Hematopoietic multipotent progenitor cell treated with erythropoietin and hydrocortisone succinate and interleukin-3 and kit ligand, for 17 days (in vitro differentiated cells): ENCODE data around the gene DAP3.
"Not testable (repeated sequence)": the region's sequence is repeated elsewhere in the genome, so short reads cannot be mapped to it uniquely, and the experiment has no call there.

Experiments used
- DNase-seq: peaks from one replicate; pipeline ENCODE4 v3.0.0-alpha.2; 2015; ENCODE audit warnings: low spot score

The DAP3 gene

DNA sequence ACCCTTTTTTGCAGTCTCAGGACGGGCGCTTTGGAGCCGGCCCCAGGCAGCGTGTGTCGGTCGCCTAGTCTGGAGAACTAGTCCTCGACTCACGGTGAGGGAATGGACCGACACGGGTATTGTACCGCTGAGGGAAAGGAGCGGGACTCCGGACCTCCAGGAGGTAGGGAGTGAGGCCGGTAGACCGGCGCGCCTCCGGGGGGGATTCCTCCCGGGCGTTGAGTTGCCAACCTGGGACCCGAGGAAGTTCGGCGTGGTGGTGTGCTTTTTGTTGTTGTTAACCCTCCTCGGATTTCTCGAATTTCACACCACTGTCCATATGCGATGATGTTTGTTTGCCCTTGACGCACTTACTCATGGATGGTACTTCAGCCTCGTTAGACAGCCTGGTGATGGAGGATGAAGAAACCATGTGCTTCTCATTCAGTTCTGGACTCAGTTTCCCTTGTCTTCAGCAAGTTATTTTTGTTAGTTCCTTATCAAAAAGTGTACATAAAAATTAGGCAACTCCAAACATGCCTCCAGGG, at the start of gene DAP3:
TSS of gene DAP3 (plus strand) at position 11 of the 527 bp plus-strand sequence. CDS start 20,689 bp downstream, outside the sequence.
- DNase-seq: not testable (repeated sequence)

DNA sequence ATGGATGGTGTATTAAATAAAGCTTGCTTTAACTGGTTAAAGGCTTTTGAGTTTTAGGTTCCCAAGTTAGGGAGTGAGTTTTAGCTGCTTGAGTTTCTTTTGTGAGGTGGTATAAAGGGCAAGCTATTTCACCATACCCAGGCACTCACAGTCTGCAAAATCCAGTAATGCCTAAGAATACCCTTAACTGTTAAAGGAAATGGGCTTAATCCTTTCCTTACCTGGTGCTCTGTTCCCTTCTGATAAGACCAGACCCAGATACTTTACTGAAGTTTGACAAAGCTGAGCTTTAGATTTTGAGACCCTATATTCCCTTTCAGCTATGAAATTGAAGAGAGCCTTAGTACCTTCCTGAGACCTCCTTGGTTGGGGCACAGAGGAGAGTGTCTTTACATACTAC, 48.5 kb upstream of the DAP3 start:
- no peak for DNase-seq

DNA sequence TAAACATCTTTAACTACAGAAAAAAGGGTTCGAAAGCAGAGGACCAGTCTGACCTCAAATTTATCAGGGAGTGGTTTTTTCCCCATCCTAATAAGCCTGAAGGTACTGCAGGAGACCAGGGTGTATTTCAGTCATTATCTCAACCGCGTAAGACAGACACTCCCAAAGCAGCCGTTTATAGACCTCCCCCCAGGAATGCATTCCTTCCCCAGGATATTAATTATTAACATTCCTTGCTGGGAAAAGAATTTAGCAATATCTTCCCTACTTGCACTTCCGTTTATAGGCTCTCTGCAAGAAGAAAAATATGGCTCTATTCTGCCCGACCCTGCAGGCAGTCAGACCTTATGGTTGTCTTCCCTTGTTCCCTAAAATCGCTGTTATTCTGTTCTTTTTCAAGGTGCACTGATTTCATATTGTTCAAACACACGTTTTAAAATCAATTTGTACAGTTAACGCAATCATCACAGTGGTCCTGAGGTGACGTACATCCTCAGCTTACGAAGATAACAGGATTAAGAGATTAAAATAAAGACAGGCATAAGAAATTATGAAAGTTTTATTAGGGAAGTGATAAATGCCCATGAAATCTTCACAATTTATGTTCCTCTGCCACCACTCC, 46.2 kb upstream of the DAP3 start:
- not testable (repeated sequence) for DNase-seq

DNA sequence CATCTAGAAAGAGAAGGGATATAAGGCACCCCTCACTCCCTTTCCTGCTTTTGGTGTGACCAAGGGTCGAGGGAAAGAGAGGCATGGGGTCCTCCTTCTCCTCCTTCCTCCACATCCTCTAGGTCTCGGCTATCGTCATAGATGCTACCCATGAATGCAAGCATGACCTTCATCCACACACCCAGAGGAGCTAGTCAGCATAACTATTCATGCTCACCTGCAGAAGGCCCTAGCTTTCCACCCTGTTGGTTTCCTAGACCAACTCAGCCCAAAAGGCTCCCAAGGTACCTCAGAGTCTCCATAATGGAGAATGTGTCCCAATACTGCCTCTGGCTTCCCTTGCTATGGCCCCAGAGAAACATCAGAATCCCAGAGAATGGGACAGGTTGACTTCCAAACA, 45.7 kb upstream of the DAP3 start:
- DNase-seq: no peak

DNA sequence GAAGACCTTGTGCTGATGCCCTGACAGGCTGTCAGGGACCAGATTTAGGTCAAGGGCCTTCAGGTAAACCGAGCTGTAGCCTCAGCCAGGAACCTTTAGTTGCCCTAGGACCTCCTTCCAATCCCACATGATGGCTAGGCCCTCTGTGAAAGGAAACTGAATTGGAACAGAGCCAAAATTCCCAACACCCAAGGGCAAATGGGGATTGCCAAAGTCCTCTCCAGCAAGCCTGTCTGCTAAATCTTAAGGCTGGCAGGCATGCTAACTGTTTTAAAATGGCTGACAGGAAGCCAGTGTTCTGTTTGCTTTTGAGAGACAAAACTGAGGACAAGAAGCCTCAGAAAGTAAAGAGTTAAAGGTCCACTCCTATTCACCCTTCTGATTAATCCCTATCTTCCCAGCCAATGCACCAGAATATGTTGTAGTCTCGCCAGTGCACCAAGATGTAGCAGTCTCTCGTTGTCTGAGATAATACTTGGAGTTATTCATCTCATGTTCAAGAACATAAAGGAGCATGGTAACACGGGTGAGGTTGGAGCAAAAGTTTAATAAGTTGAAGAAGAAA, 43.8 kb upstream of the DAP3 start:
- DNase-seq: no peak

DNA sequence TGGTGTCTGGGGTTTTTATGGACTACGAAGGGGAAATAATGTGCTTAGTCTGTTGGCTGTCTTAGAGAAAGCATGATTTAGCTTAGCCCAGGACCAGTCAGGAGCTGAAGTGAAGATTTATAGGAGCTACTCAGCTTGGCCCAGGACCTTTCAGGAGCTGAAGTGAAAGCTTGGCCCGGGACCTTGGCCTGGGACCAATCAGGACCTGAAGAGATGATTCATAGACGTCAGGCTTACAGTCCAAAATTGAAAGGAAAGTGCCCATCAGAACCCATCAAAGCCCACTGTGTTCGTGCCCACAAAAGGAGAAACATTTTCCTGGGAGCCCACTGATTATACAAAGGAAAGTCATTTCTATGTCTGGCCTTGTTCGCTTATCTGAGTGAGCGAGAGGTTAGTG, 43.2 kb upstream of the DAP3 start:
- no peak for DNase-seq

DNA sequence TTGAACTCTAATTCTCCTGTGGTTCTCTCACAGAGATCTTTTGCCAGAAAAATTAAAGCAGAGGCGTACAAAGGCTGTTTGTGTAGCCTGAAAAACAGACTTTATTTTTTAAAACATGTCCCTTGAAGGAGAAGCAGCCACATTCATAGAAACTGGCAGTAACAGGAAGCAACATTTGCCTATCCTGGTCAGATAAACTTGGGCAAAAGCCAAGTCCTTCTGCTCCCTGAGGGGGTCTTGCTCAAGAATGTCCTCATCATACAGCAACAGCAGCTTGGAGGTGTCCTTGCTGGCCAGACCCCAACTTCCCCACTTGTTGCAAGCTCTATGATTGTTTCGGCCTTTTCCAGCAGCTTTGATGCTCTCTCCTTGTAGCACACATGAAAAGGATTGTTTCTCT, 42.6 kb upstream of the DAP3 start:
- no peak for DNase-seq

DNA sequence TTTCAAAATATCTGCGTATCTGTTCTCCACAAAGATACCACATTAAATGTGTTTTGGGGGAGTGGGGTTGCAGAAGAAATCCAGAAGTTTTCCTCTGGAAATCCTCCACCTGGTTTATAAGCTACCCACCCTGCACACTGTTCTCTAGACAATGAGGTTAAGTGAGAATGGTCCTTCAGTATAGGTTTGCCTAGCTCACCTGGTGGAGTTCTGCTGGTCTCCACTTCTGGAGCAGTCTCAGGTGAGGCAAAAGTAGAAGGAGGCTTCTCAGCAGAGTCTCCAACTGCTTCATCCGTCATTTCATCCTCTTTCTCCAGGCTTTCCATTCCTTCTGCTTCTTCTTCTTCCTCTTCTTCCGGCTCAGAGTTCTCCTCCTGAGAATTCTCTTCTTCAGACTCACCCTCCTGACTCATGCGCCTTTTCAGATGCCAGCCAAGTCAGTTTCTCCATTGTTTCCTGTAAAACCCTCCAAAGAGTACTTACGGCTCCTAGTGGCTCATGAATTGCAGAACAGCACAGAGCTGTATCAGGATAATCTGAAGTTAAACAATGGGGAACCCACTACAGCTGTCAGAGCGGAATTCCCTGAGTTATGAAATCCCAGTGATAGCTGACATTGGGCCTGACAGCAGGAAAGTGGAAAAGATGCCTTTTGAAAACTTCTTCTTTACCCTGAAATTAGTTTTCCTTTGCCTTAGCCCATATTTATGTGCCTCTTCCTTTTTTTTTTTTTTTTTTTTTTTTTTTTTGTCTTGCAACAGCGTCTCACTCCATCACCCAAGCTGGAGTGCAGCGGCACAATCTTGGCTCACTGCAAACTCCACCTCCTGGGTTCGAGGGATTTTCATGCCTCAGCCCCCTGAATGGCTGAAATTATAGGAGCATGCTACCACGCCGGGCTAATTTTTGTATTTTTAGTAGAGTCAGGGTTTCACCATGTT, 40.4 kb upstream of the DAP3 start:
- DNase-seq: no peak

DNA sequence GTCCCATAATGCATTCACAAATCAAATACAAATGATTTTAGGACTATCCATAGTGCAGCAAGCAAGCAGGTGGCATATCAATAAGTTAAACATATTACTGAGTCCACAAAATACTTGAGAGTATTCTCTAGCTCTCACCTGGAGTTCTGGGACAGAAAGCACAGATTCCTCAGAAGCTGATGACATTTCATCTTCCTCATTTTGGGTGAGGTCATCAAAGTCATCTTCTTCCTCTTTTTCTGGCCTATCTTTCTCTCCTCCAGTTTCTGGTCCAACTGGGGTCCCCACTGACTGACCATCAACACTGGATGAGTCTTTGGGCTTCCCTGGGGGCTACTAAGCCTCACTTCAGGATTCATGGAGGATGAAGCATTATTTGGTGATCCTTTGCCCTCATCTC, 39.2 kb upstream of the DAP3 start:
- no peak for DNase-seq

DNA sequence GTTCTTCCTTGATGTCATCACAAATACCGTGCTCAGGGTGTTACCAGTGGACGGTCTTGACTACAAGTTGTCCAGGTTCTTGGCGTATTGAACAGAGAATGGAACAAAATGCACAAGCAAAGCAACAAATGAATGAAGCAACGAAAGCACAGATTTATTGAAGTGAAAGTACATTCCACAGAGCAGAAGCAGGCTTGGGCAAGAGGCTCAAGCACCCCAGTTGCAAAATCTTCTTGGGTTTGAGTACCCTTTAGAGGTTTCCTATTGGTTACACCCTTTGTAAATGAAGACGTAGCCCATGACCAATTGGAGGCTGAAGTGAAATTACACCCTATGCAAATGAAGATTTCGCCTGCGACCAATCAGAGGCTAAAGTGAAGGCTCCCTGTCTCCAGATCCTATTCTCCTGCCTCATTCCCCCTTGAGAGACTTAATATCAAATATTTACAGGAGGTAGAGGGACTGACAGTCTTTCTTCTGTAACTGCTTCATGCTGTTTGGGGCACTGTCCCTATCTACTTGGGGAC, 38.6 kb upstream of the DAP3 start:
- DNase-seq: no peak

DNA sequence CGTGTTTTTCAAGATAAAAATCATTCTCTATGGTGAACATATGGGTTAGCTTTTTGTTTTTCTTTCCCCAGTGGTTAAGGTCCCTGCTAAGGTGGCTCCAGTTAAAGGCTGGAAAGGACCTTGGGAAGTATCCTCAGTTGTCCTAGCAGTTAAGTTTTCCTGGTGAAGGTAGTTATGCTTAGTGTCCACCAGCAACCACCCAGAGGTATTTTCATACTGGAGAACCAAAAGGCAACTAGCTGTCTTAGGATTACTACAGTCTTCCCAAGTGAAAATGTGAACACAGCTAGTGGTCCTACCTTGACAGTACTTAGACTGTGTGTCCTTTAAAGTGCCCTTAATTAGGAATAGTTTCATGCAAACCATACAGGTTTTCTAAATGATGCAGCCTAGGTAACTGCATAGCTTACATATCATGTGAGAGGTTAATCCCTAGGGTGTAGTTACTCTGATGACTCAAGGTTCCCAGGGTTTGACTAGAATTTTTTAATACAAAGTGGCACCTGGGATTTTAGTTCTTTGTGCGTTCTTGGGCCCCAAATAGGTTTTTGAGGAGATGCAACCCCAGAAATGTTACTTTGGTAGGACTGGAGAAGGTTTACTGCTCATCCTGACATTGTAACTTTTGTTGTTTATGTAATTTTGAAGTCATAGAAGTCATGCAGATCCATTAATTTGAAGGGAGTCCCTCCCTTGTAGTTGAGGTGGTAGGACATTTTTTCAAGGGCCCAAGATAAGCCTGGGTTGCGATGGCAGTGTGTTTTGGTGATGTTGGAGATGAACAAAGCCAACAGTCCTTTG, 36.8 kb upstream of the DAP3 start:
- no peak for DNase-seq

DNA sequence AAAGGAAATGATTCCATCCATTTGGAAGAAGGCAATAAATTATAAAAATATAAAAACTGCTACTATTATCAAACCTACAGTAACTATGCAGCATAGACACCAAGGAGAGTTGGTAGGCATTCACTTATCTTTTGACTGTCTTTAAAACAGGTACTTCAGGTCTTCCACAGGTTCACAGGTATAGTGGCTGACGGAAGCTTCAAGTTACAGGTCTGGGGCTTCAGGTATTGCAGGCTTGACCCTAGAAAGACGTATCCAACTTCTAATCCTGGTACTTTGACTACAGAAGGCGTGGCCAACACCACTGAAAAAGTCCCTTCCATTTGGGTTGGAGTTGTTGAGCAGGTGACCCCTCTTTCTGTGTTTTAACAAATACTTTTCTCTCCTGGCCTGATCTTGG, 35.9 kb upstream of the DAP3 start:
- DNase-seq: no peak

DNA sequence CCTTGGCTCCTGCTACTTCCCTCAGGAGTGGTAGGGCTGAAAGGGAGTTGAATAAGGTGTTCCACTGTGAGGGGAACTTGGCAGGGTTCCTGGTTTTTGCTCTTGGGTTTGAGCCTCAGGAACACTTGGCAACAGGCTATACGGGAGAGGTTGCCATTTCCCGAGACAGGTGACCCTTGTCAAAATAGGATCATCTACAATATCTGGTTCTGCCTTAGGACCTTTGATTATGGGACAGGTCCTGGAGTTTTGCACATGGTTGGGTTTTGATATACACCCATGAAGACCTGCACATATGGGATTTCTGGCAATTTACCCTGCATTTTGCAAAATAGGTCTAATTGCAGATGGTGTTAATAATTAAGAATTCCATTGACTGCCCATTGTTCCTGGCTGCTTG, 31.4 kb upstream of the DAP3 start:
- DNase-seq: no peak

DNA sequence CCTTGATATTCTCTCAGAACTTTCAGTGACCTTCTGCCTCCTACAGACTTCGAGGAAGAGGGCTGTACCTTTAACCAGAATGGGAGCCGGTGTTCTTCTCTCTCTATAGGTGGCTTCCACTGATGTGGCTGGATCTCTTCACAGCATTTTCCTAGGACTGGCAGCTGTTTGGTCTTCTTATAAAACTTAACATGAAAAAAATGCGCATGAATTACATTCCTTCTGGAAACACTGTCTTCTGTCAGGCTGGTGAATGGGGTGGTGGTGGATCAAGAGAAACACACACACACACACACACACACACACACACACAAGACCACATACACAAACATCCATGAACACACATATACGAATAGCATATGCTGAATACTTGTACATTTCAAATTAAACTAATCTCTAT, 27.7 kb upstream of the DAP3 start:
- not testable (repeated sequence) for DNase-seq

DNA sequence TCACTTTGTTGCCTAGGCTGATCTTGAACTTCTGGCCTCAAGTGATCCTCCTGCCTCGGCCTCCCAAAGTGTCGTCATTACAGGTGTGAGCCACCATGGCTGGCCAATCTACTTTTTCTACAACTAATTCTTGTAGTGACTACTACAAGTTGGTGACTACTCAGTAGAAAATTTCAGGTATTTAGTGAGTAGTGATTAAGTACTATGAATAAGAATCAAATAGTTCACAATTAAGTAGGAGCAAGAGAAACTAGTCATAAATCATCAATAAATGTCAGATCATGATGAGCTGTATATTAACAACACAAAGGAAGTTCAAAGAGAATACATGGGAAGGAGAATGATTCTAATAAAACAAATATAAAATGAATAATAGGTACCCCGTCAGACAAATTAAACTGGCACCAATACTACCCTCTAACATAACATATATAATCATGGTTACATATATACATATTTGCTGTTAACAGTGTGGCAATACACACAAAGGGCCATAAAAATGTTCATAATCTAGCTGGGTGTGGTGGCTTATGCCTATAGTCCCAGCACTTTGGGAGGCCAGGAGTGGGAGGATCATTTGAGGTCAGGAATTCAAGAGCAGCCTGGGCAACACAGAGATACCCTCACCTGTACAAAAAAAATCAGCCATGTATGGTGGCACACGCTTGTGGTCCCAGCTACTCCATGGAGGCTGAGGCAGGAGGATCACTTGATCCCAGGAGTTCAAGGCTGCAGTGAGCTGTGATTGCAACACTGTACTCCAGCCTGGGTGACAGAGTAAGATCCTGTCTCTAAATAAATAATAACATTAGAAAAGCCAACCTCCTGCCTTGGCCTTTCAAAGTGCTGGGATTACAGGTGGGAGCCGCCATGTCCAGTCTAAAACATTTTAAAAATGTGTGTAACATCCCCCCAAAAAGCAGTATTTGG, 19.4 kb upstream of the DAP3 start:
- no peak for DNase-seq

DNA sequence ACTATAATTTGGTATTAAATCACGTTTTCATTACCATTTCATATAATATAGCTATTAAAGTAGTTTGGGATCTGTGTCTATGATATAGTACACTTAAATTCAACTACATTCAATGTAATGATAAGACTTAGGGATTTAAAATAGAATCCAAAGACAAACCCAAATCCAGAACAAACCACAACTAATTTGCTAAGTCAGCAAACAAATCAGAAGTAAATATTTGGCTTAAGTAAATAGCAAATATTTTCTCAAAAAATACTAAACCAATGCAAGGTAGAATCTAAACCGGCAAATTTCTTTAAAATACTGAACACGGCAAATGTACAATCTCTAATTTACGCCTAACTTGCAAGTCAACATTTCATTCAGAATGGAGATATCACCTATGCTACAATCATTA, 17.1 kb upstream of the DAP3 start:
- no peak for DNase-seq

DNA sequence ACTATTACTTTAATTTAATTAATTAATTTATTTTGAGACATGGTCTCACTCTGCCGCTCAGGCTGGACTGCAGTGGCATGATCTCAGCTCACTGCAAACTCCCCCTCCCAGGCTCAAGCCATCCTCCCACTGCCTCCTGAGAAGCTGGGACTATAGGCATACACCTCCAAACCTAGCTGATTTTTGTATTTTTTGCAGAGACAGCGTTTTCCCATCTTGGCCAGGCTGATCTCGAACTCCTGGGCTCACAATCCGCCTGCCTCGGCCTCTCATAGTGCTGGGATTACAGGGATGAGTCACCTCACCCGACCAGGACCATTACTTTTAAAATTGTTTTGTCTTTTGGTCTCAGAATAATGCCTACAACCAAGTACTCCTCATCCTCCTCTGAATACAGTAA, 15.9 kb upstream of the DAP3 start:
- no peak for DNase-seq

DNA sequence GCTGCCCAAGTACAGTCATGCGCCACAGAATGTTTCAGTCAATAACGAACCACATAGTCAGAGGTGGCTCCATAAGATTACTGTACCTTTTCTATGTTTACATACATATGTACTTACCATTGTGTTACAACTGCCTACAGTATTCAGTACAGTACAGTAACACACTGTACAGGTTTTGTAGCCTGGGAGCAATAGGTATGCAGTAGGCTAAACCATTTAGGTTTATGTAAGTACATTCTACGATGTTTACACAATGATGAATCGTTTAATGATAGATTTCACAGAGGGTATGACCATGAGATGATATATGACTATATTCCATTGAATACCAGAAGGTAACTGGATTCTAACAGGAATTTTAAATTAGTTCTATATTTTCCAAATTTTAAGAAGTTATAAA, 10.9 kb upstream of the DAP3 start:
- DNase-seq: no peak

DNA sequence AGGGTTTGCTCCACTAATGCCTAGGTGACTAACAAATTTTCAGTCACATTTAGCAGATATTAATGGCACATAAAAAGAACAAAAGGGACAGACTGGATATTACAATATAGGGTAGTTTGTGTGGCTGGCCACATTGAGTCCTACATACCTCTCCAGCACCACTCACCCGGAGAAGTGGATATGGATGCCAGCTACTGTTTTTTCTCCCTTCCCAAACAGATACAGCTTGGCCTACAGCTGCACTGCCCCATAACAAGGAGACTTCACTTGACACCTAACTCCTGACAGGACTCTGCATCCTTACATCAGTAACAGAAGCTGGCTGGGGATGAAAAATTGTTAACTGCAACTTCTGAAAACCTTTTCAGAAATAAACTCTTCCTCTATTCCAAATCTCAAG, 9.9 kb upstream of the DAP3 start:
- DNase-seq: not testable (repeated sequence)

DNA sequence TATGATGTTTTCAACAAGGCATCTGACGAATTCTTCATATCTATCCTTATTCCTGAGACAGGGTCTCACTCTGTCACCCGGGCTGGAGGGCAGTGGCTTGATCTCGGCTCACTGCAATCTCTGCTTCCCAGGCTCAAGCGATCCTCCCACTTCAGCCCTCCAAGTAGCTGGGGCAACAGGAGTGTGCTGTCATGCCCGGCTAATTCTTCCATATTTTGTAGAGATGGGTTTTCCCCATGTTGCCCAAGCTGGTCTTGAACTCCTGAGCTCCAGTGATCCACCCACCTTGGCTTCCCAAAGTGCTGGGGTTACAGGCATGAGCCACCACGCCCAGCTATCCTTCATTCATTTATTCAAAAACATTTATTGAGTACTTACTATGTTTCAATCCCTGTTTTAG, 8.4 kb upstream of the DAP3 start:
- no peak for DNase-seq

DNA sequence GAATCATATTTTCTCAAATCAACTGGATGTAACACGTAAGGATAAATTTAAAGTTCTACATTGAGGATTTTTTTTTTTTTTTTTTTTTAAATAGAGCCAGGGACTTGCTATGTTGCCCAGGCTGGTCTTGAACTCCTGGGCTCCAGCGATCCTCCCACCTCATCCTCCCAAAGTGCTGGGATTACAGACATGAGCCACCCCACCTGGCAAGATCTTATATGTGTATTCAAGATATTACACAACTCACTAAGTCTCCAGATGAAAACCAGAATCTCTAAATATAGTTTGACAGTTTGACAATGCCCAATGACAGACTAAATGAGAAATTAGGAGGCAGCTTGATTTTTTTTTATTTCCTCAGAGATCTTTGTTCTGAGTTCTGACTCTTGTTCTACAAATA, 7.1 kb upstream of the DAP3 start:
- DNase-seq: no peak
